K562 (cell line): ENCODE data around the gene CTPS1. TPM values are rescaled to one million over a fixed set of nuclear protein-coding genes. Genes with fewer than 3 reads are reported as not detected.

Source experiments
- CAMTA2 ChIP-seq: fragments of 250-450 bp; sonication (Bioruptor Pico); conservative IDR thresholded peaks from 2 replicates; pipeline ENCODE4 v1.5.1; 2022
- CC2D1A ChIP-seq: fragments of 450-650 bp; IDR thresholded peaks from 2 replicates; pipeline ENCODE4 v1.6.1; 2017; ENCODE audit warnings: mild to moderate bottlenecking
- GATAD2A ChIP-seq: fragments of 450-650 bp; IDR thresholded peaks from 2 replicates; pipeline ENCODE4 v1.6.1; 2017
- HDAC3 ChIP-seq: fragments of 450-650 bp; IDR thresholded peaks from 2 replicates; pipeline ENCODE4 v1.6.1; 2018; ENCODE audit warnings: borderline replicate concordance, mild to moderate bottlenecking, moderate library complexity; ENCODE audit not compliant: partially characterized antibody
- HEY1 ChIP-seq: fragments of 250-450 bp; sonication (Bioruptor Pico); IDR thresholded peaks from 2 replicates; pipeline ENCODE4 v1.5.0; 2020; ENCODE audit warnings: mild to moderate bottlenecking, moderate library complexity, borderline replicate concordance
- MCM5 ChIP-seq: fragments of 450-650 bp; IDR thresholded peaks from 2 replicates; pipeline ENCODE4 v1.6.1; 2016; ENCODE audit warnings: low read depth
- MECOM ChIP-seq: fragments of 250-450 bp; sonication (Bioruptor Pico); IDR thresholded peaks from 2 replicates; pipeline ENCODE4 v1.8.0; 2022; ENCODE audit warnings: inconsistent platforms
- POLR3G ChIP-seq: IDR thresholded peaks from 2 replicates; pipeline ENCODE4 v1.6.1; 2011; ENCODE audit not compliant: insufficient read length, insufficient replicate concordance; ENCODE audit errors: extremely low read depth
- RAD51 ChIP-seq: fragments of 450-650 bp; IDR thresholded peaks from 2 replicates; pipeline ENCODE4 v1.7.1; 2016; ENCODE audit warnings: low read depth, mild to moderate bottlenecking, borderline replicate concordance
- SPI1 ChIP-seq: IDR thresholded peaks from 2 replicates; pipeline ENCODE4 v1.6.1; 2011; ENCODE audit warnings: low read depth, low read length, control low read depth, borderline replicate concordance
- STAG1 ChIP-seq: sonication (generic); formaldehyde crosslinking; IDR thresholded peaks from 2 replicates; pipeline ENCODE4 v1.5.0; 2020; ENCODE audit warnings: missing genetic modification reagents, borderline replicate concordance
- ZC3H8 ChIP-seq: fragments of 450-650 bp; IDR thresholded peaks from 2 replicates; pipeline ENCODE4 v1.6.1; 2017
- ZKSCAN3 ChIP-seq: fragments of 250-450 bp; sonication (Bioruptor Pico); IDR thresholded peaks from 2 replicates; pipeline ENCODE4 v1.4.0; 2020
- ZNF282 ChIP-seq: sonication (generic); formaldehyde crosslinking; IDR thresholded peaks from 2 replicates; pipeline ENCODE4 v1.8.1; 2023; ENCODE audit warnings: missing genetic modification reagents
- ZNF780A ChIP-seq: fragments of 250-450 bp; sonication (Bioruptor Pico); IDR thresholded peaks from 2 replicates; pipeline ENCODE4 v1.5.0; 2021; ENCODE audit warnings: mild to moderate bottlenecking
- polyA plus RNA-seq, 8 experiments: library from polyadenylated mRNA; depleted of rRNA in 4 of 8; stranded (reverse) in 5 of 8; unstranded in 3 of 8; fragments of >200 nt; fragmentation: Nextera tagmentation in 2 of 8; fragmentation: Illumina TruSeq in 1 of 8; extraction: Ambion mirVana in 2 of 8; extraction: Trizol in 1 of 8; gene quantifications; 2 replicates each; pipeline versions ENCODE4 v1.2.1 to v1.2.3, GENCODE V29; 2011 to 2014; ENCODE audit warnings: inconsistent platforms in 1 of 8, missing spikeins in 1 of 8
- total RNA-seq, 7 experiments: library from RNA; depleted of rRNA in 6 of 7; stranded (reverse); fragments of >200 nt in 6 of 7; fragmentation: Illumina TruSeq in 2 of 7; extraction: Trizol in 2 of 7; gene quantifications; 2 replicates each; pipeline versions ENCODE4 v1.2.1 to v1.2.3, GENCODE V29; 2011 to 2021; ENCODE audit warnings: low replicate concordance in 1 of 7
- TF ChIP-seq, protein P1 (sequence below): IDR thresholded peaks from 2 replicates; pipeline ENCODE4 v1.6.1; 2014; ENCODE audit warnings: antibody characterized with exemption
- TF ChIP-seq, protein P2 (sequence below): IDR thresholded peaks from 2 replicates; pipeline ENCODE4 v1.6.1; 2011; ENCODE audit not compliant: insufficient read length; ENCODE audit errors: extremely low read depth
- TF ChIP-seq, protein P3 (sequence below): fragments of 250-450 bp; sonication (Bioruptor Pico); IDR thresholded peaks from 2 replicates; pipeline ENCODE4 v1.5.0; 2020; ENCODE audit warnings: mild to moderate bottlenecking, borderline replicate concordance
- TF ChIP-seq, protein P4 (sequence below), 2 experiments: IDR thresholded peaks; 2 replicates each; pipeline ENCODE4 v1.6.1; 2011; ENCODE audit warnings: borderline replicate concordance in 1 of 2, control low read depth in 1 of 2, low read depth in 1 of 2, low read length in 1 of 2, mild to moderate bottlenecking in 1 of 2, mixed read lengths in 1 of 2, moderate library complexity in 1 of 2; ENCODE audit not compliant: insufficient read depth in 1 of 2, insufficient read length in 1 of 2, poor library complexity in 1 of 2, severe bottlenecking in 1 of 2; ENCODE audit errors: extremely low read depth in 1 of 2
- TF ChIP-seq, protein P5 (sequence below): fragments of 250-450 bp; sonication (Bioruptor Pico); IDR thresholded peaks from 2 replicates; pipeline ENCODE4 v1.8.0; 2021; ENCODE audit warnings: moderate library complexity, mild to moderate bottlenecking, inconsistent platforms
- TF ChIP-seq, protein P6 (sequence below): fragments of 250-450 bp; sonication (Bioruptor Pico); IDR thresholded peaks from 2 replicates; pipeline ENCODE4 v1.8.0; 2022; ENCODE audit warnings: moderate library complexity, mild to moderate bottlenecking, inconsistent platforms

The CTPS1 gene
- total and polyA plus RNA-seq, 9 of the 15 experiments (the other 6 are each of a cell fraction or from before 2014, with no cell fraction given) = 44.4 to 164 (median 87.7) TPM

DNA sequence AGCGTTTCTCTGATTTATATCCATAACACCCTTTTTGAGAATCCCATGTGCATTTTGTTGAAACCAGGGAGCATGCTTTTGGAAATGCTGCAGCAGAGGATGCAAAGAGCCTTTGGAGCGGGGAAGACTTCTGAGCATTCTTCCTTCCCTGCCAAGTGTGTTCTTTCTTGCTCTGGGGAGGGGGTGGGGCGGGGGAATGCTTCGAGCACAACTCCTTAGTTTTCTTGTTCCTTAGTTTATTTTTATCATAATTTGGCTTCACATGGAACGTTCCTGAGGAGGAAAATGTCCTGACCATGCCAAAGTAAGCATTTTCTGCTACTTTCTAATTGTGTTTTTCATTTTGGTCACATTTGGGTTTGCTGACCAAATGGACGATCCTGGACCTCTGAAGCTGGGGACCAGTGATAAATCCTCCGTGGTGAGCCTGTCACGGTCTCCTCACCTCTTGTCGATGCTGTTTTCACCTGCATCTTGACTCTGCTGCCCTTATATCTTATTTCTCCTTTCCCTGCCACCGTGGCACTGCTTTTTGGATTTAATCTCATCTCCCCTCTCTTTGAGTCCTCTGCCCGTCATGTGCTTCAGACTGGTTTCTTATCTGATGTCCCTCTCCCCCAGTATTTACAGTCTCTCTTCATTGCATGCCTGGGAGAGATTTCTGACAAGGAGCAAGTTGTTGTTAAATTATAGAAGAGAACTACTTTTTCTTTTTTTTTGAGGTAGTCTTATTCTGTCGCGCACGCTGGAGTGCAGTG lies 2.4 kb downstream of the CTPS1 start (continued):
- TF ChIP-seq GATAD2A = no peak
- TF ChIP-seq POLR3G = no peak
- TF ChIP-seq, protein P1, sequence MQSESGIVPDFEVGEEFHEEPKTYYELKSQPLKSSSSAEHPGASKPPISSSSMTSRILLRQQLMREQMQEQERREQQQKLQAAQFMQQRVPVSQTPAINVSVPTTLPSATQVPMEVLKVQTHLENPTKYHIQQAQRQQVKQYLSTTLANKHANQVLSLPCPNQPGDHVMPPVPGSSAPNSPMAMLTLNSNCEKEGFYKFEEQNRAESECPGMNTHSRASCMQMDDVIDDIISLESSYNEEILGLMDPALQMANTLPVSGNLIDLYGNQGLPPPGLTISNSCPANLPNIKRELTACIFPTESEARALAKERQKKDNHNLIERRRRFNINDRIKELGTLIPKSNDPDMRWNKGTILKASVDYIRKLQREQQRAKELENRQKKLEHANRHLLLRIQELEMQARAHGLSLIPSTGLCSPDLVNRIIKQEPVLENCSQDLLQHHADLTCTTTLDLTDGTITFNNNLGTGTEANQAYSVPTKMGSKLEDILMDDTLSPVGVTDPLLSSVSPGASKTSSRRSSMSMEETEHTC = 0 out of 2 replicates have a peak, but pooled peaks have one; percentile 21
- TF ChIP-seq, protein P2, sequence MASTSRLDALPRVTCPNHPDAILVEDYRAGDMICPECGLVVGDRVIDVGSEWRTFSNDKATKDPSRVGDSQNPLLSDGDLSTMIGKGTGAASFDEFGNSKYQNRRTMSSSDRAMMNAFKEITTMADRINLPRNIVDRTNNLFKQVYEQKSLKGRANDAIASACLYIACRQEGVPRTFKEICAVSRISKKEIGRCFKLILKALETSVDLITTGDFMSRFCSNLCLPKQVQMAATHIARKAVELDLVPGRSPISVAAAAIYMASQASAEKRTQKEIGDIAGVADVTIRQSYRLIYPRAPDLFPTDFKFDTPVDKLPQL = no peak
- TF ChIP-seq, protein P3, sequence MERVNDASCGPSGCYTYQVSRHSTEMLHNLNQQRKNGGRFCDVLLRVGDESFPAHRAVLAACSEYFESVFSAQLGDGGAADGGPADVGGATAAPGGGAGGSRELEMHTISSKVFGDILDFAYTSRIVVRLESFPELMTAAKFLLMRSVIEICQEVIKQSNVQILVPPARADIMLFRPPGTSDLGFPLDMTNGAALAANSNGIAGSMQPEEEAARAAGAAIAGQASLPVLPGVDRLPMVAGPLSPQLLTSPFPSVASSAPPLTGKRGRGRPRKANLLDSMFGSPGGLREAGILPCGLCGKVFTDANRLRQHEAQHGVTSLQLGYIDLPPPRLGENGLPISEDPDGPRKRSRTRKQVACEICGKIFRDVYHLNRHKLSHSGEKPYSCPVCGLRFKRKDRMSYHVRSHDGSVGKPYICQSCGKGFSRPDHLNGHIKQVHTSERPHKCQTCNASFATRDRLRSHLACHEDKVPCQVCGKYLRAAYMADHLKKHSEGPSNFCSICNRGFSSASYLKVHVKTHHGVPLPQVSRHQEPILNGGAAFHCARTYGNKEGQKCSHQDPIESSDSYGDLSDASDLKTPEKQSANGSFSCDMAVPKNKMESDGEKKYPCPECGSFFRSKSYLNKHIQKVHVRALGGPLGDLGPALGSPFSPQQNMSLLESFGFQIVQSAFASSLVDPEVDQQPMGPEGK (CRISPR knock-in tag) = no peak
- TF ChIP-seq, protein P4, sequence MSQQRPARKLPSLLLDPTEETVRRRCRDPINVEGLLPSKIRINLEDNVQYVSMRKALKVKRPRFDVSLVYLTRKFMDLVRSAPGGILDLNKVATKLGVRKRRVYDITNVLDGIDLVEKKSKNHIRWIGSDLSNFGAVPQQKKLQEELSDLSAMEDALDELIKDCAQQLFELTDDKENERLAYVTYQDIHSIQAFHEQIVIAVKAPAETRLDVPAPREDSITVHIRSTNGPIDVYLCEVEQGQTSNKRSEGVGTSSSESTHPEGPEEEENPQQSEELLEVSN (IDR thresholded peaks at IDR 0.05; ENCODE audit: borderline replicate concordance in 1 of 2, extremely low read depth in 1 of 2, insufficient read depth in 1 of 2, insufficient read length in 1 of 2, low read depth in 1 of 2, low read length in 1 of 2, poor library complexity in 1 of 2, severe bottlenecking in 1 of 2) = no peak
- TF ChIP-seq MECOM (CRISPR knock-in tag) = no peak
- TF ChIP-seq HEY1 (CRISPR knock-in tag) = no peak
- TF ChIP-seq CC2D1A = no peak
- no peak for TF ChIP-seq ZKSCAN3 (CRISPR knock-in tag)
- TF ChIP-seq, protein P5, sequence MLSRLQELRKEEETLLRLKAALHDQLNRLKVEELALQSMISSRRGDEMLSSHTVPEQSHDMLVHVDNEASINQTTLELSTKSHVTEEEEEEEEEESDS (CRISPR knock-in tag) = no peak
- no peak for TF ChIP-seq SPI1
- no peak for TF ChIP-seq ZNF282 (CRISPR knock-in tag)
- 0 out of 2 replicates have a peak, but pooled peaks have one; percentile 30 for TF ChIP-seq RAD51
- no peak for TF ChIP-seq MCM5
- no peak for TF ChIP-seq STAG1 (CRISPR knock-in tag)
- TF ChIP-seq, protein P6, sequence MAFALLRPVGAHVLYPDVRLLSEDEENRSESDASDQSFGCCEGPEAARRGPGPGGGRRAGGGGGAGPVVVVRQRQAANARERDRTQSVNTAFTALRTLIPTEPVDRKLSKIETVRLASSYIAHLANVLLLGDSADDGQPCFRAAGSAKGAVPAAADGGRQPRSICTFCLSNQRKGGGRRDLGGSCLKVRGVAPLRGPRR (CRISPR knock-in tag) = no peak
- TF ChIP-seq CAMTA2 (CRISPR knock-in tag) = no peak
- no peak for TF ChIP-seq ZNF780A
- no peak for TF ChIP-seq ZC3H8
- TF ChIP-seq HDAC3 = no peak
